Activated gamma-delta T cell (primary cell): Measurements from ENCODE around the gene SRSF8.

Experiments used
- DNase-seq: peaks from one replicate; lab custom pipeline; 2025; lab: John Stamatoyannopoulos, UW

SRSF8 gene

DNA sequence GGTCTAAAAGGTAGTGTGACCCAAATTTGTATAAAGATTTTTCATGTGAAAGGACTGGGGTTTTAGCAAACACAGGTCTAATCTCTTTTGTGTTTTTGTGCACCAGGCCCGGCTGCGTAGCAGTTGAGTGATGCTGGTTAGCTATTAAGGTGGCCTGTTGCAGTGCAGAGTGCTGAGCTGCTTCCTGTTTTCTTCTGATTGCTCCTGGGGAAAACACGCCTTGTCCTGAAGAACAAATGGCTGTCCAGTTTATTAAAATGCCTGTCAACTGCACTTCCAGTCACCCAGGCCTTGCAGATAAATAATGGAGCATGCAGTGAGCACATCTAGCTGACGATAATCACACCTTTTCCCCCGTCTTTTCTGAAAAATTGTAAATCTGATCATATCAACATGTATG, 1.8 kb downstream of the SRSF8 start:
- no peak for DNase-seq

DNA sequence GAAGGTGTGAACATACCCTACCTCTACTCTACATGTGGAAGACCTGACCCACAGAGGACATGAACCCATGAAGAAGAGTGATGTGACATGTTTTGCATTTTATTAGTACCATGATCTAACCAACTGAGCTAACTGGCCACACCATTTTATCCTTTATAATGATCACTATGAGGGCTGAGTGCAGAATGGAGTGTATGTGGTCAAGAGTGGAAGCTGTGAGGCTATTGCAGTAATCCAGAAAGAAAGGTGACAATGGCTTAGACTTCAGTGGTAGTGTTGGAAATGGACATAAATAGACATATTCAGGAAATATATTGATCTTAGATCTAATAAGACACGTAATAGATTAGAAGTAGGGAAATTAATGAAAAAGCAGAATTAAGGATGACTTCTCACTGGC, 3.8 kb downstream of the SRSF8 start:
- no peak for DNase-seq

- no peak for DNase-seq
Measured at GRCh38 chr11:95072948-95073347, 6.2 kb downstream of the SRSF8 start.

GRCh38 chr11:95074792-95075563, 8.3 kb downstream of the SRSF8 start:
- no peak for DNase-seq

- no peak for DNase-seq
Measured at GRCh38 chr11:95076416-95076815, 9.7 kb downstream of the SRSF8 start.

DNA sequence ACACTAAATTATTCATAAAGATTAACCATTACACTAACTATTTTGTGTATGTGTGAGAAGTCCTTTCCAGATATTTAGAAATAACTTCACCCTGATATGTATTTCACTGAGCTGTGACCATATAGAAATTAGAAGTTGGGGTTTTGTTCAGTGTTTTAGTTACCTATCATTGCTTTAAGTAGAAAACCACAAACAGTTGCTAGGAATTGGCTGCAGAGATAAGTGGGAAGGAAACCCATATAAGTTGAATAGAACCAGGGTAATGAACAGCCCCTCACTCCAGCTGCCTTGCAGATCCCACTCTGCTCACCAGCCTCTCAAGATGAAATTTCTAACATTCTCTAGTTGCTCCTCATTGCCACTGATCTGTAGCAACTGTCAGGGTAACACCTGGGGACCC, 10.3 kb downstream of the SRSF8 start:
- no peak for DNase-seq

- no peak for DNase-seq
Measured at GRCh38 chr11:95078526-95078925, 11.8 kb downstream of the SRSF8 start.

DNA sequence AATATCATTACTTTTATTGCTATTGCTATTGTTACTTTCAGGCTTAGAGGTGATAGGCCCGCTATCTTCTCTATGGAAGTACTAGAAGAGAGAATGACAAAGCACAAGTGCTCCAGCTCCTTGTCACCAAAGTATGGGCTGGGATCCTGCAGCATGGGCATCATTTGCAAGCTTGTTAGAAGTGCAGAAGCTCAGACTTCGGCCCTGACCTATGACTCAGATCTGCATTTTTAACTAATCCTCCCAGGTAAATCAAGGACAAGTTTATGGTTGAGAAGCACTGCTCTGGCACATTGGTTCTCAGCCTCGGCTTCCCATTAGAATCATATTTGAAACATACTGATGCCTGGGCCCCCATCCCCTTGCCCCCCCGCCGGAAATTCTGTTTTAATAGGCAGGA, 14.3 kb downstream of the SRSF8 start:
- no peak for DNase-seq

DNA sequence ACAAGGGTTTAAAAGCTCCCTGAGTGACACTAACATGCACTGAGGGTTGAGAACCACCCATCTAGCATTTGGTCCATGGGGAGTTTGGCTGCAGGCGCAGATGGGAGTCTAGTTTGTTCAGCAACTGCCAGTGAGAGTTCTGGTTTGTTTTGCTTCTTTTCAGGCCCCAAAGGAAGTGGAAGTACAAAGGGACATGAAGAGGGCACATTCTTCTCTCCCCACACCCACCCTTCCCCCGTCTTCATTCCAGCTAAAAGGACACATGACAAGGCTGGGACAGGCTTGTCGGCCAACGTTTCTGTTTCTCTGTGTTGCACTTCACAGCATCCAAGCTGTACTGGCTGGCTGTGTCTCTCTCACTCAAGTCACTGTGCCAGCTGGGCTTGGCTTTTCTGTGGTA, 14.7 kb downstream of the SRSF8 start:
- DNase-seq: no peak

GRCh38 chr11:95082576-95083001, 15.9 kb downstream of the SRSF8 start:
- DNase-seq: no peak

GRCh38 chr11:95084509-95084908, 17.8 kb downstream of the SRSF8 start:
- no peak for DNase-seq

GRCh38 chr11:95085117-95085816, 18.5 kb downstream of the SRSF8 start:
- DNase-seq: no peak

DNA sequence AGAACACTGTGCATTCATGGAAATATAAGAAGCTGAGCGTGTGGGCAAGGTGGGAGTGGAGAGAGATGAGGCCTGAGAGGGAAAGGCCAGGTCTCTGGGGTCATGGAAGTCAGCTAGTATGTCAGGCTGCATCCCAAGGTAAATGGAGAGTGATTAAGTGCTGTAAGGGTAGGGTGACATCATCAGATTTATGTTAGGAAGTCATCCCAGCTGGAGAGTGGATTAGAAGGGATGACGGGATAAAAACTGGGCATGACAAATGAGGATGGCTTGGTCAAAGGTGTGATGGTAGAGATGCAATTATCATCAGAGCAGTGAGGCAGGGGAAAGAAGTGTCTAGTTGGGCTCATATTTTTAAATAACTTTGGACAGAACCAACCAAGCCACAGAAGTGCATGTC, 19.4 kb downstream of the SRSF8 start:
- no peak for DNase-seq

DNA sequence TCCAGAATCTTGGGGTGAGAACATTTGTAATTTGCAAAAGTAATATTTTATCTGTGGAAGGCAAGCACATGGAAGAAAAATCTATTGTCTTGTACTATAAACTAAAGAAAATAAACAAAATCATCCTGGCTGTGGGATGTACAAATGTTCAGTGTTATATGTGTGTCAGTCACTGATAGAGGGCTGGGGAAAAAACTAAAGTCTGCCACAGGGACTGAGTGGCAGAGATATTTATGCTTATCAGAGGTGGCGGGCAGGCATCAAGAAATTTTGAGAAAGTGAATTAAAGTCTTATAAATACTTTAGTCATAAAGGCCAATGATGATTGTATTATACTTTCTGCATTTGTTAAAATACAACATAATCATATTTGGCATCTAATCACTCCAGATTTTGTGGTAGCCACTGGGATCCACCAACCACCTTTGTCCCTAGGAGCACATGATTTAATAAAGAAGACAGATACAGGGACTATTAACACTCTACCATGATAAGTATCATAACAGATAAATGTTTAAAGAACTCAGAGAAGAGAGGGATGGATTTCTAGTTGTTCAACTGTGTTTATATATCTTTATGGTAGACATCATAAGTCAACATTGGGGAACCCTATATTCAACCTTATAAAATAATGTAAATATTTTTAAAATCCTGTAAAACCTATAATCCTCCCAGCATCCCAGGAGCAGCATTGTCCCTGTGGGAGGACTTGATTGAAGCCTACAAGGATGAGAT, 20.3 kb downstream of the SRSF8 start:
- DNase-seq: no peak

DNA sequence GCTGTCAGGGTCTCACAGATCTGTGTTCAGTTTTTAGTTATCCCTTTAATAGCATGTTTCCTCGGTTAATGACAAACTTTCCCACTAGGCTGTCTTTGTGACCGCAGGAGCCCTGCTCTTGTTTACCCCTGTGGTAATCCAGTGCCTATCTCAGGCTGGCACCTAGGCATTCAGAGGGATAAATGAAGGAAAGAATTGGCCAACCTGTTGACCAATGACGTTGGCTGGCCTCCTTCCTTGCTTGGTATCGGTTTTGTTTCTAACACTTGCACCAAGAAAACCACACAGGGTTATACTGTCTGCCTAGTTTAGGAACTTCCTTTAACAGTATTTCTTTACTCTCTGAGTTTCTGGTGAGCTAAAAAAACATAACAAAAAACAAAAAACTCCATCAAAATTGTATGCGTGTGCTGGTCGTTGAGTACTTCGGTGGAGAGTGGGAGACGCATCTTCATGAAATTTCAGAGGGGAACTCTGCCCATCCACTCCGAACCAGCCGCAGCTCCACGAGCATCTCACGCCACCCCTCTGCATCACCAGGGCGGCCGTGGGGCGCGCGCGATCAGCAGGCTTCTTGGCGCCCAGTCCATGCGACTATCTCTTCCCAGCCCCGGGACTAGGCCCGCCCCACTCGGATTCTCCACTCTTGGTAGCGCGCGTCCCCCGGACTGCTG, 22.4 kb downstream of the SRSF8 start:
- DNase-seq: no peak

GRCh38 chr11:95089620-95090542, 23.2 kb downstream of the SRSF8 start, which contains the start of gene ENDOD1:
ENDOD1 (plus strand) TSS chr11:95089846; CDS start chr11:95089928, 82 bp downstream.
- DNase-seq: peak; percentile 68

DNA sequence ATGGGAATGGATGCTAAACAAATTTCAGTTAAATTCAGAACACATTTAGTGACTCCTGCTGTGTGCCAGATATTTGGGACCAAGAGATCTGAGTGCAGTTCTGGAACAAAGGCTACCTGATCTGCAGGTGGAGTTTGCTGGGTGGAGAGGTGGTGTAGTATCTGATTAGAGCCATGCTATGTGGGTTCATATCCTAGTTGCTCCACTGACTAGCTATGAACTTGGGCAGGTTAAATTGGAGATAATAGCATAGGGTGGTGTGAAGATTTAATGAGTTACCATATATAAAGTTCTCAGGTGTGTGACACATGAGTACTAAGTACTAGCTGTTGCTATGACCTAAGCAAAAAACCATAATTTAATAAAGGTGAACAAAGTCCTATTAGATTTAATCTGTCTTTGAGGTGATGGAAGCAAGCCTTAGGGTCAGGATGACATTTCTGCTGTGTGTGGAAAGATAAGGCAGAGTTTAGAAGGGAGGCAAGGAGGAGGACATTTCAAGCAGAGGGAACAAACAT, 25.0 kb downstream of the SRSF8 start:
- DNase-seq: no peak

DNA sequence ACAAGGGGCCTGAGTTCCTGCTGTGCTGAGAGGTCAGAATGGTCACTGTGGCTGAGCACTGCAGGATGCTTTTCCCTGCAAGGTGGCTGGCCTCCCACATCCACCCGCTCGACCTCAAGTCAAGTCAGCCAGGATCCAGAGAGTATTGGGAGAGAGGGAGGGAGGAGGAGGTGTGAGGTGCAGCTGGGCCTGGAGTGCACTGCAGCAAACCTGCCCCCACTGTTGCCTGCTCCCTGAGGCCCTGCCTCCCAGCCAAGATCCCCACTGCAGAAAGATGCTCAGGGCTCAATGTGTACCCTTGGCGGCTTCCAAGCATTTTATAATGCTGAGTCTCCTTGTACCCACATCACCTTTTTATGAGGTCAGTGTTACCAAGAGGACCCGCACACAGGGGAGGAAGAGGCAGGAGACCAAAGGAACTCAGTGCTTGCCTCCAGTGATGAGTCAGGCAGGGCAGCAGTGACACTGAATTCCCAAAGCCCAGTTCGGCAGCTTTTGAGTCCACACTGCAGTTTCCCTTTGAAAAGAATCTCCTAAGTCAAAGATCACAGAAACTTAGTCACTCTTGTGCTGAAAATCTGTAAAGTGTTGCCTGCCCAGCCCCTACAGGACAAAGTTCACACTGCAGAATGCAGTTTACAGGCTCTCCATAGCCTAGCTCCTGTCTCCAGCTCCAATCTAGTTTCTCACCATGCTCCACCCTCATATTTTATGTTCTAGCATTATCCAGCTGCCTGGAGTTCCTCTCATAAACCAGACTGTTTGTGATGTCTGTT, 26.0 kb downstream of the SRSF8 start:
- no peak for DNase-seq

GRCh38 chr11:95093548-95093947, 26.8 kb downstream of the SRSF8 start:
- DNase-seq: no peak
